GM19035 (cell line): ENCODE measurements around the gene CAVIN1.
"Not testable (repeated sequence)": the region's sequence is repeated elsewhere in the genome, so short reads cannot be mapped to it uniquely, and the experiment has no call there.

ENCODE experiments used
- ATAC-seq: cut with Tn5 transposase; IDR thresholded peaks from one replicate; pipeline ENCODE4 v1.9.1; 2021; ENCODE audit not compliant: unreplicated experiment

CAVIN1 gene, protein sequence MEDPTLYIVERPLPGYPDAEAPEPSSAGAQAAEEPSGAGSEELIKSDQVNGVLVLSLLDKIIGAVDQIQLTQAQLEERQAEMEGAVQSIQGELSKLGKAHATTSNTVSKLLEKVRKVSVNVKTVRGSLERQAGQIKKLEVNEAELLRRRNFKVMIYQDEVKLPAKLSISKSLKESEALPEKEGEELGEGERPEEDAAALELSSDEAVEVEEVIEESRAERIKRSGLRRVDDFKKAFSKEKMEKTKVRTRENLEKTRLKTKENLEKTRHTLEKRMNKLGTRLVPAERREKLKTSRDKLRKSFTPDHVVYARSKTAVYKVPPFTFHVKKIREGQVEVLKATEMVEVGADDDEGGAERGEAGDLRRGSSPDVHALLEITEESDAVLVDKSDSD

DNA sequence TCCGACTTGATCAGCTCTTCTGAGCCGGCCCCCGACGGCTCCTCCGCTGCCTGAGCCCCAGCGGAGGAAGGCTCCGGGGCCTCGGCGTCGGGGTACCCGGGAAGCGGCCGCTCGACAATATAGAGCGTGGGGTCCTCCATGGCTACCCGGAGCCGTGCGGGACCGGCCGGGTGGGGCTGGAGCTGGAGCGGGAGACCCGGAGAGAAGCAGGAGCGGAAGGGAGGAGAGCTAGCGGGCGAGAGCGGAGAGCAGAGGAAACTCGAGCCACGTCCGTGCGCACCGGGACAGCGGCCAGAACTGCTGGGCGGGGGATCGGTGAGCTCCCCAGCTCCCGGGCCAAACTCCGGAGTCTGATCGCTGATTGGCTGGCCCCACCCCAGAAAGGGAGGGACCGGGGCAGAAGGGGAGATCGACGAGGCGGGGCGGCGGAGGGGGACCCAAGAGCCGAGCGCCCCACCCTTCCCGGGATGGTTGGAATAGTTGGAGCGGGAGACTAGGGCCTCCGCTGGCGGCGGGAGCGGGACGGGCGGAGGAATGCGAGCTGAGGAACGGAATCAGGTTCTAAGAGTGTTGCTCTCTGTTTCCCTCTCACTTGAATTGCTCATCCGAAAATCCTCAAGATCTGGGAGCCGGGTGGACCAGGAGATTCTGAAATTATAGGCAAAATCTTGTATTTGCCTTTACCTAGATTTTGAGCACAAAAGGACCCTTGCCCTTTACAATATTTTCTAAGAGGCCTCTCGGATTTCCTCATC is at the start of gene CAVIN1:
CAVIN1 (minus strand) TSS at position 299 of the 755 bp plus-strand sequence; CDS start at position 140, 159 bp downstream.
- ATAC-seq: no peak

DNA sequence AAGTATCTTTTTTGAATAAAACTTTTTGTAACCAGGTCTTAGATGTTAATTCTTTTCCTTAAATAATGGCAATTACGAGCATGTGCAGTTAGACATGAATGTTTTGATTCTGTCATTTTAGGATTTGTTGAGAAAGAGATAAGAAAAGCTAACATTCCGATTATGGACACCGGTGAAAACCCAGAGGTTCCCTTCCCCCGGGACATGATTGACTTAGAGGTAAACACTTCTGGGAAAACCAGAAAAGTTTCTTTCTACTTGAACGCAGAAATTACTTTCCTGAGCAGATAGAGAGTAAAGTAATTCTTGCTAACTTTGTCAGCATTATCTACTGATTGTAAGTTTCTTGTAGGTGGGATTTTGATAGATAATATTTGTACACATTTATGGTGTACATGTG is 44.8 kb upstream of the CAVIN1 start:
- no peak for ATAC-seq

DNA sequence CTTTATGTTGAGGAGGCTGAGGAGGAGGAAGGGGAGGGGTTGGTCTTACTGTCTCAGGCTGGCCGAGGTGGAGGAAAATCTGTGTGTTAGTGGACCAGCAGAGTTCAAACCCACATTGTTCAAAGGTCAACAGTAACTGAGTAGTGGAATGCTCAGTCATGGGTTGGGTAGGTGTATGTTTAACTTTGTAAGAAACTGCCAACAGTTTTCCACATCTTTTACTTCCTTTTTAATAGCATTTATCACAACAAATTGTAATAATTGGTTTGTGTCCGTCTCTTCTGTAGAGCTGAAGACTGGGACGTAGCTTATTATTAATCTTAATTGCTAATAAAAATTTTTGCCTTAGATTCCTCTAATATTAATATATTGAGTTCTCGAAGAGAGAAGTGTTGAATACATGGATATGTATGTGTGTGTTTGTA is 40.9 kb upstream of the CAVIN1 start:
- no peak for ATAC-seq

DNA sequence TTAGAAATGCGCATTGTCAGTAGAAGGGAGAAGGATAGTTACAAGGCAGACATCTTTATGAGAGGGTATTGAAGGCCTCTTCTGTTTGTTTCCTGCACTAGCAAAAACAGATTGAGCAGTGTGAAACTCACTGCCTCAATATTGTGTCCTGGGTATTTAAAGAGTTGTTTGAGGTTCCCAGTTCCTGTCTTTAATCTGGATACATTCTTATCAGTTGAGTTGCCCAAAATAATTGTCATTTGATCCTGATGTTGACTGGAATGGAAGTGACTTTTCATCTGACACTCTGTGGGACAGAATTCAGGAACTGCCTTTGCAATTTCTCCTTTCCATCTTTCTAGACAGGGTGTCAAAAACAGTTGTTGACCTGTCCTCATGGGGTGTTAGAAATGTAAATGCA is 37.3 kb upstream of the CAVIN1 start:
- ATAC-seq: no peak

DNA sequence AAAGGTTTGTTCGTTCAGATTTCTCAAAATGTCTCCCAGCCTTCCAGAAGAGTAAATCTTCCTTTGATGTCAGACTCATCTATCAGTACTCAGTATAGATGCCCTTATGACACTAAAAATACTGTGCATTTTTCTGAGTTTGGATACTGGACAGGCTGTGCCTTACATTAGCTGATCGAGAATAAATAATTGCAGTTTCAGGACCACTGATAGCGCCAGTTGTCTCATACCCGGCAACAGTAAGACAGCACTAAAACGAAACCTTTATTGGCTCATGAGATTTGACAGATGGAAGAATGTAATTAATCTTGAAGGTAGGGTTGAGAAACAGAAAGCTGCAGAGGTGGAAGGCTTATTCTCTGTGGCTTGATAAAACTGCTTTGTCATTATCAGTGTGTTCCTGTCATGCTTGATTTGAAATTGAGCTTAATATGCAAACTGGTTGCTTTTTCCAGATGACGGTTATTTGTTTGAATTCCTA is 36.8 kb upstream of the CAVIN1 start:
- ATAC-seq: no peak

DNA sequence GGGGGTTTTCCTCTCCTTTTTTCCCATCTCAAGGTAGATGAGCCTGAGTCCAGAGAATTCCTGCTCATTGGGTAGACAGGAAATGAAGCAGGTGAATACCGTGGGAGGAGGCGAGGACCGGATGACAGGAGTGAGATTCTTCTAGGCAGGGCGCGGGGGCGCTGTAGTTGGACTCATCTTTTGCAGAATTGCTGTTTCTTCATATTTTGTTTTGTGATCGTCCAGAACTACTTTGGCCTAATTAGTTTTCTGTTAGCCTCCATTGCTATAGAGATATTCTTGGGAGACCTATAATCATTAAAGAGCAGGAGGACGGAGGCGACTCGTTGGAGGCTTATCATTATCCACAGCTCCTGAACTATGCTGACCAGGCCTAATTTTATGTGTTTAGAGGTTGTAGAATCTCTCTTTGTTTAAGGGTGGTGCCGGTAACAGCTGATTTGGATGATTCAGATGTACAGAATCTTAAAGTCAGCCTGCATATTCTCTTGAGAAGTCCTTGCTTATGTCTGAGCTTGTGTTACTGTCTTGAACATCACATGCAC is 36.3 kb upstream of the CAVIN1 start:
- ATAC-seq: no peak

DNA sequence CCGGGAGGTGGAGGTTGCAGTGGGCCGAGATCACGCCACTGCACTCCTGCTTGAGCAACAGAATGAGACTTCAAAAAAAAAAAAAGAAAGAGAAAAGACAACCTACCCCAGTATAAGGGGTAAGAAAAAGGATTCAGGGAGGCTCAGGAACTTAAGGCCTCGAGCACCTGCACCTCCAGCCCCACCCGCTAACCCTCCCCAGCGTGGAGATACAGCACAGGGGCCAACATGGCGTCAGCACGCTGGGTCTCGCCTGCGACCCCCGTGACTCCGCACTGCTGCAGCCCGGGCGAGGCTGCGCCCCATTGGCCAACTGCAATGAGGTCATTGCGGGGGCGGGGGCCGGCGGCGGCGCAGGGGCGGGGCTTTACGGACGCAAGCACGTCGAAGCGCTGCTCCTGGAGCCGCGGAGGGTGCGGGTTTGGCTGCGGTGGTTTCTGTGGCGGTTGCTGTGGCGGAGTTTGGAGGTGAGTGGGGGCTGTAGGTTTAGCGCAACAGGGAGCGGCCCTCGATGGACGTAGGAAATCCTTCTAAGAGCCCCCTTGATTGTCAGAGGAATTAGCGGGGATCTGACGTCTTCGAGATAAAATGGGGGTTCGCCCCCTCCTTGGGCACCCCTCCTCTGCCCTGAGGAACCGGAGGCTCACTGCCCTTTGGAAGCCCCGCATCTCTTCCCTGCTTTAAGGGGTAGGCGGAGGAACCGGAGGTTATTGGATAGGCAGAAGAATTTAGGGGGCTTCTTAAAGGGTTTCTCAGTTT is 35.6 kb upstream of the CAVIN1 start, which contains the start of gene ATP6V0A1:
ATP6V0A1 (plus strand) TSS at position 382 of the 759 bp plus-strand sequence. CDS start 2,017 bp downstream, outside the sequence.
- ATAC-seq: peak; percentile 67

DNA sequence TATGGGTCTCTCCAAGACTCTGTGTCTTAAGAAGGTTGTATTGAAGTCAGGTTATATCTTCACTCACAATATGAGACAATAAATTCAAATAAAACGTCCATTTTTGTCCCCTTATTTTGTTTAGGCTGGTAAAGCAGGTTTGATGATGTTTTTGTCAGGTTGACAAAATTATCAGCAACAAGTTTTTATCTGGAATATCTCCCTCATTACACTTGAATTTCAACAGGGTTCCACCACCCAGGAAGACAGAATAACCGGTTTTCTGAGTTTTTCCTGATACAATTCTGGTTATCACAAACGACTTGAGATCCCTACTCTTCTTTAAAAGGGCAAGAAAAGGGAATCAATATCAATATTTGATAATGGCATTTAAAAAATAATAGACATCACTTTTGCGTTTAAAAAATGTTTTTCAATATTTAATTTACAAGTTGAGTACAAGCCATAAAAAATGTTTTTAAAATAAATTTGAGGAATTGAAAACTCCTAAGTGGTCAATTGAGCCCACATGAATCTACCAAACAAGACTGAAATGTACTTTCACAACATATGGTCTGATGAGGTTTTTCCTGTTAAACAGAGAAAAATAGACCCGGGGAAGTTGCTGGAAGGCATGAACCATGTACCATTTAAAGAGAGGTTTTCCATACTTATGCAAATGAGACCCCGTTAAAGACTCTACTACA is 34.2 kb upstream of the CAVIN1 start:
- ATAC-seq: no peak

DNA sequence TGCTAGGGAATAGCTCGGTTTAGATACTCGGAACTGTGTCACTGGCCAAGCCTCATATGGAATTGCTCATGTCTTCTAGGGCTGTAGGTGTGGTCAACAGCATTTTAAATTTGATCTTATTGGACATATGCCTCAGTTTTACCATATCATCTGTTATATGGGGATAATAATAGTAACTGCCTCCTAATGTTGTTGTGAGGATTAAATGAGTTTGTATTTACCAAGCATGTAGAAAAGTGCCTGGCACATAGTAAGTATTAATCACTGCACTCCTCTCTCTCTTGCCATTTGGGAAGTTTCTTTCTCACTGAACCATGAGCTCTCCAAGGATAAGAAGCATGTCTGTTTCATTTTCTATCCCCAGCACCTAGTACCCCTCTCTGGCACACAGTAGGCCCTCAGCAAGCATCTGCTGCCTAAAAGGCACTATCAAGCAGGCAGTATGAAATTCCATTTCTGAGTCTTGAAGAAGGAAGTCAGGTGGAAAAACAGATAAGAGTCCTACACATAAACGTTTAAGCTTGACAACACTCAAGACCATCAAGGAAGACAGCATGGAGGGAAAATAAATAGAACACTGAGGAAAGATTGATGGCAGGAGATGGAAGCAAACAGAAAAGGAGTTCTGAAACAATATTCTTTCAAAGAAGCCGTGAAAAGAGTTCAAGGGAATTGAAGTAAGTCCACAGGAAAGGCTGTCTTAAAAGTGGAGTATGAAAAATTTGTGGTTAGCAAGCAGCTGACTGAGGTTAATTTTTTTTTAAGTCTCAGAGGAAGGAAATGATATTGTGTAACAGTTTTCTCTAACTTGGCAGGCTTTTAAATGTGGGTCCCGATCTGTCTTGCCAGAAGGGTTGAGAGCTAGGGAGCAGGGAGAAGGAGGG is 33.4 kb upstream of the CAVIN1 start:
- ATAC-seq: no peak

DNA sequence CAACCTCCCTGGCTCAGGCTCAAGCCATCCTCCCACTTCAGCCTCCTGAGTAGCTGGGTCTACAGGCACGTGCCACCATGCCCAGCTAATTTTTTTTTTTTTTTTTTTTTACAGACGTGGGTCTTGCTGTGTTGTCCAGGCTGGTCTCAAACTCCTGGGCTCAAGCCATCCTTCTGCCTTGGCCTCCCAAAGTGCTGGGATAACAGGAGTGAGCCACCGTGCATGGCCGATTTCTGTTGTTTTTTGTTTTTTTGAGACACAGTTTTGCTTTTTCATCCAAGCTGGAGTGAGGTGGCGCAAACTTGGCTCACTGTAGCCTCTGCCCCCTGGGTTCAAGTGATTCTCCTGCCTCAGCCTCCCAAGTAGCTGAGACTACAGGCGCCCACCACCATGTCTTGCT is 31.9 kb upstream of the CAVIN1 start:
- not testable (repeated sequence) for ATAC-seq

DNA sequence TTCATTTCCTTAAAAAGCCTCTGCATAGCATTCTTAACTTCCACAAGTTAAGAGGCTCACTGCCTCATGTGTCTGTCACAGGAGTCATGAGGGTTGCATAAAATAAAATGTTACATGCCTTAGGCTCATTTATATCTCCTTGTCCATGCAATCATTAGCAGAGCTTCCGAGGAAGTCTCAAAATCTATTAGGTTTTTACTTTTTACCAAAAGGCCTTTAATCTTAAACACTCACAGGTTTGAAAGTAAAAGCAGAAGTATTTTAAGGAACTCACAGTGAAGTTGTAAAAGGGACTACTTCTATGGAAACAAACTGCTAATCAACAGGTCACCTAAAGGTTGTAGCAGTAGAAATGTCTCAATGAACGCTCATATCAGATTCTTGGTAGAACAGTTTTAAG is 30.4 kb upstream of the CAVIN1 start:
- ATAC-seq: no peak

DNA sequence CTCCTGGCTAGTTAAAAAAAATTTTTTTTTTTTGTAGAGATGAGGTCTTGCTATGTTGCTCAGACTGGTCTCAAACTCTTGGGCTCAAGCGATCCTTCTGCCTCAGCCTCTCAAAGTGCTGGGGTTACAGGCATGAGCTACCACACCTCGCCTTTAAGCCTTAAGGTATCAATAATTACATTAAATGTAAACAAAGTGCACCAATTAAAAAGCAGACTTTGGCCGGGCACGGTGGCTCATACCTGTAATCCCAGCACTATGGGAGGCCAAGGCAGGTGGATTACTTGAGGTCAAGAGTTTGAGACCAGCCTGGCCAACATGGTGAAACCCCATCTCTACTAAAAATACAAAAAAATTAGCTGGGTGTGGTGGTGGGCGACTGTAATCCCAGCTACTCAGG is 28.2 kb upstream of the CAVIN1 start:
- ATAC-seq: not testable (repeated sequence)

DNA sequence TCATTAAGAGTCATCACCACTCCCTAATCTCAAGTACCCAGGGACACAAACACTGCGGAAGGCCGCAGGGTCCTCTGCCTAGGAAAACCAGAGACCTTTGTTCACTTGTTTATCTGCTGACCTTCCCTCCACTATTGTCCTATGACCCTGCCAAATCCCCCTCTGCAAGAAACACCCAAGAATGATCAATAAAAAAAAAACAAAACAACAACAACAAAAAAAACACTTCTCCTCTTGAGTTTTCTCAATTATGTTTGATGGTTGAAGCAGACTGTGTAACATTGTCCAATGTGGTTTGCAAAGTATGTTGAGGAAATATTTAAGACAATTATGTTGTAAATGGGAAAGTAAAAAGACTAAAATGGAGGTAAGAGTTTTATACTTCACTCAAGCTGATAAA is 26.8 kb upstream of the CAVIN1 start:
- not testable (repeated sequence) for ATAC-seq

DNA sequence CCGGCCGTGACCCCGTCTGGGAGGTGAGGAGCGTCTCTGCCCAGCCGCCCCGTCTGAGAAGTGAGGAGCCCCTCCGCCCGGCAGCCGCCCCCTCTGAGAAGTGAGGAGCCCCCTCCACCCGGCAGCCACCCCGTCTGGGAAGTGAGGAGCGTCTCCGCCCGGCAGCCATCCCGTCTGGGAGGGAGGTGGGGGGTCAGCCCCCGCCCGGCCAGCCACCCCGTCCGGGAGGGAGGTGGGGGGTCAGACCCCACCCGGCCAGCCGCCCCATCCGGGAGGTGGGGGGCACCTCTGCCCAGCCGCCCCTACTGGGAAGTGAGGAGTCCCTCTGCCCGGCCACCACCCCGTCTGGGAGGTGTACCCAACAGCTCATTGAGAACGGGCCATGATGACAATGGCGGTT is 26.1 kb upstream of the CAVIN1 start:
- ATAC-seq: not testable (repeated sequence)

DNA sequence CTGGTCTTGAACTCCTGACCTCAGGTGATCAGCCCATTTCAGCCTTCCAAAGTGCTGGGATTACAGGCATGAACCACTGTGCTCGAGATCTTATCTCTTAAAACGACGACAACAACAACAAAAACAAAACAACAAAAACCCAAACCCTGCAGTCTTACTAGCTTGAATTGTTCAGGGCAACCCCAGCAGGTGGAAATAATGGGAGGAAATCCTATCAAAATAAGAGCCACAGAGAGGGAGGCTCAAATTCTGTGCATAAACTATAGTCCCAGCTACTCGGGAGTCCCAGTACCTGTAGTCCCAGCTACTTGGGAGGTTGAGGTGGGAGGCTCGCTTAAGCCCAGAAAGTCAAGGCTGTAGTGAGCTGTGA is 19.1 kb upstream of the CAVIN1 start:
- ATAC-seq: no peak

DNA sequence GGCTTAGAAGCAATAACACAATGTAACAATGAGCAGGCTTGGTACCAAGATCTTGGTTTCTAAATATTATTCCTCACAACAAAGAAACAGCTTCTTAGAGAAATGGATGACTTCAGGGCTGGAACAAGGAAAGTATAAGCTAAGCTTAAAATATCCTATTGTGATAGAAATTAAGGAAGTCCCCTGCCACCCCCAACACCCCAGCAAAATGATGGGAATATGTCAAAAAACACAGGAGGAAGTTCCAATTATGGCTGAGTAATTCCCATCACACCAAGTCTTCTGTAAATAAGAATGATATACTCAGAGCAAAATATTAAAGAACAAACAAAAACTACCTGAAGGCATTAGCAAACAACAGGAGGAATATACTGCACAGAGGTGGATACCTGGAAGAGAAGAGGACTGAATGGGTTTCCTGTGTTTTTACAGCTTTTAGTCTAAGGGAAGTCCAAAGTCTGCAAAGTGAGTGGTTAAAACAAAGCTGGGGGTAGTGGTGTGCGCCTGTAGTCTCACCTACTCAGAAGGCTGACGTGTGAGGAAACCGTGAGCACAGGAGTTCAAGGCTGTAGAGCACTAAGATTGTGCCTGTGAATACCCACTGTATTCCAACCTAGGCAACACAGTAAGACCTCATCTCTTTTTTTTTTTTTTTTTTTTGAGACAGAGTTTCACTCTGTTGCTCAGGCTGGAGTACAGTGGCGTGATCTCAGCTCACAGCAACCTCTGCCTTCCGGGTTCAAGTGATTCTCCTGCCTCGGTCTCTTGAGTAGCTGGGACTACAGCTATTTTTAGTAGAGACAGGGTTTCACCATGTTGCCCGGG is 18.5 kb upstream of the CAVIN1 start:
- ATAC-seq: no peak

DNA sequence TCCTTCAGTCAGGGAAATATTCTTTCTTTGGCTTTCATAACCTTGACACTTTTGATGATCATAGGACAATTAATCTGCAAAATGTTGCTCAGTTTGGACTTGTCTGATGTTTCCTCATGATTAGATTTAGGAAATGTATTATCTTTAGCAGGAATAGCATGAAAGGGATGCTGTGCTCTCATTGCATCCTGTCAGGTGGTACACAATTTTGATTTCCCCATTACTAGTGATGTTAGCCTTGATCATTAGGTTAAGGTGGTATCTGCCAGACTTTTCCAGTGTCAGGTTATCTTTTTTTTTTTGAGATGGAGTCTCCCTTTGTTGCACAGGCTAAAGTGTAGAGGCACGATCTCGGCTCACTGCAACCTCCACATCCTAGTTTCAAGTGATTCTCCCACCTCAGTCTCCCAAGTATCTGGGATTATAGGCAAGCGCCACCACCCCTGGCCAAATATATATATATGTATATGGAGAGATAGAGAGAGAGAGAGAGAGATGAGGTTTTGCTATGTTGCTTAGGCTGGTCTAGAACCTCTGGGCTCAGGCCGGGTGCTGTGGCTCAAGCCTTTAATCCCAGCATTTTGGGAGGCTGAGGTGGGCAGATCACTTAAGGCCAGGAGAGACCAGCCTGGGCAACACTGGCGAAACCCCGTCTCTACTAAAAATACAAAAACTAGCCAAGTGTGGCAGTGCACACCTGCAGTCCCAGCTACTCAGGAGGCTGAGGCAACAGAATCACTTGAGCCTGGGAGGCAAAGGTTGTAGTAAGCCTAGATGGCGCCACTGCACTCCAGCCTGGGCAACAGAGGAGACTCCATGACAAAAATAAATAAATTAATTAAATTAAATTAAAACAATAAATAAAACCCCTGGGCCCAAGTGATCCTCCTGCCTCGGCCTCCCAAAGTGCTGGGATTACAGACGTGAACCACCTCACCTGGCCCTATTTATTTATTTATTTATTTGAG is 15.8 kb upstream of the CAVIN1 start:
- ATAC-seq: no peak
